ENCODE measurements around the gene ADGRE3.

Gene ADGRE3

GRCh38 chr19:14674764-14675163 lies at the start of gene ADGRE3:
TSS of gene ADGRE3 (minus strand) at chr19:14674844. CDS start at chr19:14674770, 74 bp downstream.
- DNase-seq = no peak

- DNase-seq = no peak
Measured at GRCh38 chr19:14722127-14722526, 47.5 kb upstream of the ADGRE3 start.

GRCh38 chr19:14719162-14719561 lies 44.5 kb upstream of the ADGRE3 start:
- DNase-seq = no peak

GRCh38 chr19:14718522-14719116 lies 44.0 kb upstream of the ADGRE3 start:
- no peak for DNase-seq

- DNase-seq = no peak
Measured at GRCh38 chr19:14715841-14716240, 41.2 kb upstream of the ADGRE3 start.

GRCh38 chr19:14704450-14704849 lies 29.8 kb upstream of the ADGRE3 start:
- DNase-seq = no peak

- no peak for DNase-seq
Measured at GRCh38 chr19:14703833-14704232, 29.2 kb upstream of the ADGRE3 start.

- DNase-seq = no peak
Measured at GRCh38 chr19:14700711-14701375, 26.2 kb upstream of the ADGRE3 start.

- DNase-seq = no peak
Measured at GRCh38 chr19:14699641-14700040, 25.0 kb upstream of the ADGRE3 start.

- no peak for DNase-seq
Measured at GRCh38 chr19:14695471-14695870, 20.8 kb upstream of the ADGRE3 start.

- no peak for DNase-seq
Measured at GRCh38 chr19:14694641-14695266, 20.1 kb upstream of the ADGRE3 start.

GRCh38 chr19:14689598-14690503 lies 15.2 kb upstream of the ADGRE3 start, which contains the start of gene ZNF333:
TSS of gene ZNF333 (plus strand) at chr19:14690048. CDS start at chr19:14693492, 3,444 bp downstream.
- DNase-seq = peak; percentile 95

- DNase-seq = peak; percentile 33
Measured at GRCh38 chr19:14686411-14686810, 11.8 kb upstream of the ADGRE3 start.

GRCh38 chr19:14683439-14683838 lies 8.8 kb upstream of the ADGRE3 start:
- DNase-seq = no peak

- no peak for DNase-seq
Measured at GRCh38 chr19:14682084-14682483, 7.4 kb upstream of the ADGRE3 start.

GRCh38 chr19:14678199-14678598 lies 3.6 kb upstream of the ADGRE3 start:
- no peak for DNase-seq

GRCh38 chr19:14677464-14677863 lies 2.8 kb upstream of the ADGRE3 start:
- no peak for DNase-seq

- DNase-seq = no peak
Measured at GRCh38 chr19:14676762-14677161, 2.1 kb upstream of the ADGRE3 start.

GRCh38 chr19:14673088-14673487 lies 1.6 kb downstream of the ADGRE3 start:
- DNase-seq = no peak

- no peak for DNase-seq
Measured at GRCh38 chr19:14672188-14672872, 2.3 kb downstream of the ADGRE3 start.

- no peak for DNase-seq
Measured at GRCh38 chr19:14670408-14670807, 4.2 kb downstream of the ADGRE3 start.

- DNase-seq = no peak
Measured at GRCh38 chr19:14669940-14670339, 4.7 kb downstream of the ADGRE3 start.

All from NCI-H1092 treated with DMSO at 0.1 percent for 48 hours (cell line).